Measurements from ENCODE around the gene KAT6B. TPM values are rescaled to one million over a fixed set of nuclear protein-coding genes. Genes with fewer than 3 reads are reported as not detected.
A peak's percentile ranks its signal among the peaks of the same experiment; 100 is the strongest.

KAT6B gene
- total and polyA plus RNA-seq, 2 experiments from 2014 or later: 32.0 to 43.9 TPM

DNA sequence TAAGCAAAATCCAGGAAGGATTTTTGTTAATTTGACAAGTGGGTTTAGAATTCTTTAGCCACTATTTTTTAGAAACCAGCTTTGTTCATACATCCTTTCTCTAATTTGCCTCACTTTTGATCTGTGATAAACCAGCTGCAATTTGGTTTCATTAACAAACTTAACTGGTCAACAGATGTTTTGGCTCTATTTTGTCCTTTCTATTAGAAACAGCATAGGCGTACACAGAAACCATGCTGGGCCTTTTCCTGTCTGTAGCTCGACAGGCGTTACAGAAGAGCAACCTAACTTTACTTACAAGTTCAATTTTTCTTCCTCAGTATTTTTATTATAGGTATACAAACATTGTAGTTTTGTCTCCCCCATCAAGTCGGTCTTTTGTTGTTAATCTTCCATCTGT lies 28.2 kb downstream of the KAT6B start:
- Histone ChIP-seq H3K4me3 (no peak overlapping the region), H3K36me3 (no peaks in the 10 kb centered on the region), H3K27ac (peak overlapping the region; percentile 66), H3K4me1 (ENCODE audit: low read depth) (peaks cover 29% of the 10 kb centered on the region), H3K27me3 (no peaks in the 10 kb centered on the region), H3K9me3 (ENCODE audit: low read depth) (no peaks in the 10 kb centered on the region)
- TF ChIP-seq, protein P1, sequence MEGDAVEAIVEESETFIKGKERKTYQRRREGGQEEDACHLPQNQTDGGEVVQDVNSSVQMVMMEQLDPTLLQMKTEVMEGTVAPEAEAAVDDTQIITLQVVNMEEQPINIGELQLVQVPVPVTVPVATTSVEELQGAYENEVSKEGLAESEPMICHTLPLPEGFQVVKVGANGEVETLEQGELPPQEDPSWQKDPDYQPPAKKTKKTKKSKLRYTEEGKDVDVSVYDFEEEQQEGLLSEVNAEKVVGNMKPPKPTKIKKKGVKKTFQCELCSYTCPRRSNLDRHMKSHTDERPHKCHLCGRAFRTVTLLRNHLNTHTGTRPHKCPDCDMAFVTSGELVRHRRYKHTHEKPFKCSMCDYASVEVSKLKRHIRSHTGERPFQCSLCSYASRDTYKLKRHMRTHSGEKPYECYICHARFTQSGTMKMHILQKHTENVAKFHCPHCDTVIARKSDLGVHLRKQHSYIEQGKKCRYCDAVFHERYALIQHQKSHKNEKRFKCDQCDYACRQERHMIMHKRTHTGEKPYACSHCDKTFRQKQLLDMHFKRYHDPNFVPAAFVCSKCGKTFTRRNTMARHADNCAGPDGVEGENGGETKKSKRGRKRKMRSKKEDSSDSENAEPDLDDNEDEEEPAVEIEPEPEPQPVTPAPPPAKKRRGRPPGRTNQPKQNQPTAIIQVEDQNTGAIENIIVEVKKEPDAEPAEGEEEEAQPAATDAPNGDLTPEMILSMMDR (IDR thresholded peaks at IDR 0.05; ENCODE audit: low read depth, low read length): no peak
- no peak for DNase-seq (ENCODE audit: low read depth in 1 of 2, low spot score in 1 of 2)

DNA sequence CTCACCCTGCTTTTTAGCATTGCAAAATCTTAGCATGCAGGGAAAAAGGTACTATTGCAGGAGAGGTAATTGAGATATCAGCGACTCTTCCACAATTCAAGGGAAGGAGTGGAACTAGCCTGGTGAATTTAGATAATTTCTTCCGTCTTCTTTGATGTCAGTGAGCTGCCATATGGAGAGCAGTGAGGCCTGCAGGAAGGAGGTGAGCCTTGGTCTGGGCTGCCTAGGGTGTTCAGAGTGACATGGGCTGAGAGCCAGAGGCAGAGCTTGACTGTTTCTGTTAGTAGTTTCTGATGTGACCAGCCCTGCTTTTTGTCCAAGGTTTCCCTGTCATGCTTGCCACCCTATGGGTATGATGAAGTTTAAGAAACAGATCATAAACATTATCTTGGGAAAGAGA lies 28.6 kb downstream of the KAT6B start:
- Histone ChIP-seq H3K4me3 (no peak overlapping the region), H3K27me3 (no peaks in the 10 kb centered on the region), H3K27ac (peak overlapping the region; percentile 66), H3K4me1 (ENCODE audit: low read depth) (peaks cover 29% of the 10 kb centered on the region), H3K36me3 (no peaks in the 10 kb centered on the region), H3K9me3 (ENCODE audit: low read depth) (no peaks in the 10 kb centered on the region)
- peak in 1 of 2 donors; percentile 52 for DNase-seq (ENCODE audit: low read depth in 1 of 2, low spot score in 1 of 2)
- TF ChIP-seq, protein P1 (IDR thresholded peaks at IDR 0.05; ENCODE audit: low read depth, low read length): no peak

DNA sequence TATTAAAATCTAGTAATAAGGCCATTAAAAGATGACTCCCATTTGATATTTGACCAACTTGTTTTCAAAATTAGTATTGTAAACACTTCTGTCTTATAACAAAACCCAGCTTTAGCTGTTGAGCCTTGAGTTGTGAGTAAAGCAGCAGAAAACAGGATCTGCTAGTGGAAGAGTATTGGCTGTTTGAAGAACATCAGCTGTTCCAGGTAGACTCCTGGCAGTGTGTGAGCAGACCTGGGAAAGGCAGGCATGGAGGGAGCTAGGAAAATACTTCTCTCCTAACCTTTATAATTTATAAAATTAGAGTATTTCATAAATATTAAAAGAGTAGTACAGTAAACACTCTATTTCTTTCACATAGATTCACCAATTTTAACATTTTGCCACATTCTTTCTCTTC lies 29.0 kb downstream of the KAT6B start:
- TF ChIP-seq, protein P1 (IDR thresholded peaks at IDR 0.05; ENCODE audit: low read depth, low read length): no peak
- Histone ChIP-seq H3K4me3 (no peak overlapping the region), H3K36me3 (no peaks in the 10 kb centered on the region), H3K9me3 (ENCODE audit: low read depth) (no peaks in the 10 kb centered on the region), H3K4me1 (ENCODE audit: low read depth) (peaks cover 29% of the 10 kb centered on the region), H3K27me3 (no peaks in the 10 kb centered on the region), H3K27ac (peak overlapping the region; percentile 66)
- DNase-seq (ENCODE audit: low read depth in 1 of 2, low spot score in 1 of 2): no peak

DNA sequence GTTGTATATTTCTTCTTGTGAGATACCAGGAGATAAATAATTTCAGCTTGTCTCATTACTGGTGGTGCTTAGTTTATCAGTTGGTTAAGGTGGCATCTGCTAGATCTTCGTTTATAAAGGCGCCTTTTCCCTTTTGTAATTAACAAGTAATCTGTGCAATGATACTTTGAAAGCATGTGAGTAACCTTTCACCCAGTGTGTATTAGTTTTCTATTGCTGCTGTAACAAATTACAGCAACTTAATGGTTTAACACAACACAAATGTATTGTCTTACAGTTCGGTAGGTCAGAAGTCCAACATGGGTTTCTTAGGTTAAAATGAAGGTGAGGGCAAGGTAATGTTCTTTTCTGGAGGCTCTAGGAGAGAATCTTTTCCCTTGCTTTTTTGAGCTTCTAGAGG lies 30.5 kb downstream of the KAT6B start:
- Histone ChIP-seq H3K36me3 (no peaks in the 10 kb centered on the region), H3K27ac (no peak overlapping the region), H3K27me3 (no peaks in the 10 kb centered on the region), H3K4me3 (no peak overlapping the region), H3K4me1 (ENCODE audit: low read depth) (peaks cover 33% of the 10 kb centered on the region), H3K9me3 (ENCODE audit: low read depth) (no peaks in the 10 kb centered on the region)
- no peak for DNase-seq (ENCODE audit: low read depth in 1 of 2, low spot score in 1 of 2)
- TF ChIP-seq, protein P1 (IDR thresholded peaks at IDR 0.05; ENCODE audit: low read depth, low read length): no peak

DNA sequence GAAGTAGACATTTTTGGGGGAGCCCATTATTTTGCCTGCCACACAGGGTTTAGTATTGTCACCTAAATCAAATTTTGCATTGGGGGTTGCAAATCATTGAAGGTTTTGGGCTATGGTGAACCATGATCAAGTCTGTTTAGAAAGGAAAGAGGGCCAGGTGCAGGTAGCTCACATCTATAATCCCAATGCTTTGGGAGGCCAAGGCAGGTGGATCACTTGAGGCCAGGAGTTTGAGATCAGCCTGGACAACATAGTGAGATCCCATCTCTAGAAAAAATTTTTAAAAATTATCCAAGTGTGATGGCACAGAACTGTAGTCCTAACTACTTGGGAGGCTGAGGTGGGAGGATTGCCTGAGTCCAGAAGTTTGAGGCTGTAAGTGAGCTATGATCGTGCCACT lies 31.2 kb downstream of the KAT6B start:
- Histone ChIP-seq H3K4me1 (ENCODE audit: low read depth) (peaks cover 33% of the 10 kb centered on the region), H3K9me3 (ENCODE audit: low read depth) (no peaks in the 10 kb centered on the region)
- TF ChIP-seq, protein P1 (IDR thresholded peaks at IDR 0.05; ENCODE audit: low read depth, low read length): no peak

DNA sequence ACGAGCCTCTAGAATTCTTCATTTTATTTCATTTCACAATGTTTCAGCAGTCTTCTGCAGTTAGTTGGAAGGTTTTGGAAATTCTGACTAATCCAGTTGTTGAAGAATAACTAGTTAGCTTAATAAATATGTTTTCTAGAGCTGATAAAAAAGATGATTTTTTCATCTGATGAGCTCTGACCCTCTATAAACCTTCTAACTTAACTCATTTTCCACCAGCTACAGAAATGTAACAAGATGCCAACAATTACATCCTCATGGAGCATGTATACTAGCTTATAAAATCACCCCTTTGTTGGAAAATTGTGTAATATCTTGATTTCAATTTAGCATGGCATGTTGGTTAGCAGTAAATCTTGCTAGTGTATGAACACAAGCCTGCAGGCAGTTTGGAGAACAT lies 33.1 kb downstream of the KAT6B start:
- Histone ChIP-seq H3K4me3 (no peak overlapping the region), H3K27ac (no peak overlapping the region), H3K9me3 (ENCODE audit: low read depth) (no peaks in the 10 kb centered on the region), H3K4me1 (ENCODE audit: low read depth) (peaks cover 22% of the 10 kb centered on the region), H3K36me3 (no peaks in the 10 kb centered on the region), H3K27me3 (no peaks in the 10 kb centered on the region)
- peak in 1 of 2 donors; percentile 30 for DNase-seq (ENCODE audit: low read depth in 1 of 2, low spot score in 1 of 2)
- TF ChIP-seq, protein P1 (IDR thresholded peaks at IDR 0.05; ENCODE audit: low read depth, low read length): no peak

More for the DNA sequence above, 31.2 kb downstream of the KAT6B start:
- Histone ChIP-seq H3K36me3 (no peaks in the 10 kb centered on the region), H3K27me3 (no peaks in the 10 kb centered on the region), H3K27ac (no peak overlapping the region), H3K4me3 (no peak overlapping the region)
- DNase-seq (ENCODE audit: low read depth in 1 of 2, low spot score in 1 of 2): no peak
